PC-3 (cell line): ENCODE results near the gene RAB1A. TPM values are rescaled to one million over a fixed set of nuclear protein-coding genes. Genes with fewer than 3 reads are reported as not detected.

Experiments used
- ATAC-seq: fragments of 200-7000 bp; cut with Tn5 transposase; 2 replicates; pipeline ENCODE4 v1.9.1; 2020; ENCODE audit warnings: mild to moderate bottlenecking, moderate library complexity
- BruUV-seq: library from RNA; stranded (reverse); fragments of 400-500 nt; replicated peaks from 2 replicates; lab custom pipeline; 2021; lab: Mats Ljungman, UMichigan
- CTCF ChIA-PET: fragments of 300-600 bp; sonication (Branson Sonifier 250); formaldehyde crosslinking; loops from one replicate; lab custom pipeline; 2022; ENCODE audit warnings: antibody characterized with exemption; lab: Charles Lee
- POLR2A ChIA-PET: fragments of 300-600 bp; sonication (Branson Sonifier 250); formaldehyde crosslinking; loops from one replicate; lab custom pipeline; 2022; ENCODE audit warnings: antibody characterized with exemption; ENCODE audit not compliant: unreplicated experiment; lab: Charles Lee
- DNase-seq: peaks from one replicate; pipeline ENCODE4 v3.0.0-alpha.2; 2015
- H2AFZ ChIP-seq: fragments of 300-600 bp; sonication (generic); 2 replicates; pipeline ENCODE4 v1.6.0; 2016; ENCODE audit warnings: antibody characterized with exemption, low read length
- H3F3A ChIP-seq: fragments of 300-600 bp; sonication (generic); one replicate; pipeline ENCODE4 v1.6.0; 2017; ENCODE audit warnings: antibody characterized with exemption, low read length, control low read depth, mild to moderate bottlenecking; ENCODE audit not compliant: unreplicated experiment
- H3K27ac ChIP-seq: fragments of 300-600 bp; sonication (generic); 2 replicates; pipeline ENCODE4 v1.5.1; 2016; ENCODE audit warnings: mild to moderate bottlenecking, low read length
- H3K27me3 ChIP-seq: fragments of 300-600 bp; sonication (generic); 2 replicates; pipeline ENCODE4 v1.6.1; 2016; ENCODE audit warnings: low read length, mixed read lengths
- H3K36me3 ChIP-seq: fragments of 300-600 bp; sonication (generic); 2 replicates; pipeline ENCODE4 v1.6.1; 2016; ENCODE audit warnings: low read depth, mixed run types, low read length, mixed read lengths
- H3K4me1 ChIP-seq: fragments of 300-600 bp; sonication (generic); 2 replicates; pipeline ENCODE4 v1.5.1; 2016; ENCODE audit warnings: low read length; ENCODE audit not compliant: insufficient read depth
- H3K4me2 ChIP-seq: fragments of 300-600 bp; sonication (generic); 2 replicates; pipeline ENCODE4 v1.6.0; 2016; ENCODE audit warnings: low read length
- H3K4me3 ChIP-seq: fragments of 300-600 bp; sonication (generic); 2 replicates; pipeline ENCODE4 v1.5.1; 2016; ENCODE audit warnings: mild to moderate bottlenecking, low read length, mixed read lengths
- H3K79me2 ChIP-seq: fragments of 300-600 bp; sonication (generic); 2 replicates; pipeline ENCODE4 v1.6.1; 2017; ENCODE audit warnings: low read length, mixed read lengths
- H3K9ac ChIP-seq: fragments of 300-600 bp; sonication (generic); 2 replicates; pipeline ENCODE4 v1.6.0; 2016; ENCODE audit warnings: mild to moderate bottlenecking, low read length
- H3K9me2 ChIP-seq: fragments of 300-600 bp; sonication (generic); replicated peaks from 2 replicates; pipeline ENCODE4 v1.6.1; 2016; ENCODE audit warnings: mixed run types, low read length, mixed read lengths
- H3K9me3 ChIP-seq: fragments of 300-600 bp; sonication (generic); 2 replicates; pipeline ENCODE4 v1.6.1; 2016; ENCODE audit warnings: low read length, mixed read lengths
- H4K20me1 ChIP-seq: fragments of 300-600 bp; sonication (generic); 2 replicates; pipeline ENCODE4 v1.6.1; 2016; ENCODE audit warnings: low read length, mixed read lengths
- EZH2 ChIP-seq: fragments of 300-600 bp; sonication (generic); IDR thresholded peaks from one replicate; pipeline ENCODE4 v1.6.1; 2017; ENCODE audit warnings: antibody characterized with exemption, mild to moderate bottlenecking, low read length; ENCODE audit not compliant: unreplicated experiment
- EZH2phosphoT487 ChIP-seq: fragments of 300-600 bp; sonication (generic); IDR thresholded peaks from 2 replicates; pipeline ENCODE4 v1.6.1; 2018; ENCODE audit warnings: mild to moderate bottlenecking, antibody characterized with exemption, low read length, borderline replicate concordance
- intact Hi-C: fragments of 100-400 bp; cut with micrococcal nuclease; formaldehyde crosslinking; loops from 2 replicates; pipeline ENCODE4 v1.9.0; 2023
- total RNA-seq: library from RNA; depleted of rRNA; stranded (reverse); fragments of >200 nt; gene quantifications from 2 replicates; pipeline ENCODE4 v1.2.3, GENCODE V29; 2014
- TF ChIP-seq, protein P1 (sequence below): fragments of 300-600 bp; sonication (generic); conservative IDR thresholded peaks from 2 replicates; pipeline ENCODE4 v1.5.1; 2017; ENCODE audit warnings: antibody characterized with exemption, low read depth, mild to moderate bottlenecking, low read length

RAB1A gene
- total RNA-seq, 1 experiment from 2014 or later: 96.9 TPM

DNA sequence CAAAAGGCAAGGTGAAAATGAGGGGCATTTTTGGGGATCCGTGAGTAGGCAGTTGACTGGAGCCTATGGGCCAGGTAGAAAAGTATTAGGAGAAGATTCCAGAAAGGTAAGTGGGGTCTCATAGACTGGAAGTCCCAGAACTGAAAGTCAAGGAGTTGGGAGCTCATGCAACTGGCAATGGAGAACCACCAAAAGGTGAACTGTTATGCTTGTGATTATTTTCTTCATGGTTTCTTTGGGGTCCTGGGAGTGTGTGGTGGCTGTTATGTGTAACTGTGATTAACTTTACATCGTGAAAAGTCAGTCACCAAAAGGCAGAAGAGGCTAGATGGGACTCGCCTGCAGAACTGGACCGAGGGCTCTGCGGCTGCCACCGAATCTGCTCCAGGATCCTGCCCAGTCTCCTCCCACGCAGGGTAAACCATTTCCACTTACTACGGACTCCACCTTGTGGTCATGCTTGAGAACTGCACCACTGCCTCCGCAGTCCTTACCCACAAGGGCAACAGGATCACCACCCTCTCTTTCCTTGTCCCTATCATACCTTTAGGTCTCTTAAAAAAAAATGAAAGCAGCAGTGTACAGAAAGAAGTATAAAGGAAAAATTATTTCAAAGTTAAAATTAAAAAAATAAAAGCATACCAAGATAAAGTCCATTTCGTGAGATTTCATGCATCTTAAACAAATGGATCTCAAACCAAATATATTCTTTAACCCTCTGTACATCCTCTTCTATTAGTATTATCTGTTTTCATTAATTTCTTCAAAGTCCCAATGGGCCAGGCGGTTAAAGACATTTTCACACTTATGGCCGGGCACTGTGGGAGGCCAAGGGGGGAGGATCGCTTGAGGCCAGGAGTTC is 89.3 kb downstream of the RAB1A start:
- Histone ChIP-seq H3K4me1 (no peaks in the 10 kb centered on the region), H3F3A (no peaks in the 10 kb centered on the region), H3K27me3 (no peaks in the 10 kb centered on the region), H3K36me3 (peaks cover 10% of the 10 kb centered on the region; the same call in 1 of the 2 replicates), H3K9me2 (no peaks in the 10 kb centered on the region), H3K9ac (no peak overlapping the region), H2AFZ (peak overlapping the region; percentile 34; the same call in 1 of the 2 replicates), H4K20me1 (no peaks in the 10 kb centered on the region), H3K9me3 (peaks cover 7% of the 10 kb centered on the region; the same call in 1 of the 2 replicates), H3K27ac (no peak overlapping the region), H3K4me3 (peak overlapping the region; percentile 11; the same call in 1 of the 2 replicates), H3K4me2 (peak overlapping the region; percentile 58), H3K79me2 (no peaks in the 10 kb centered on the region)
- peak; percentile 90 for DNase-seq
- BruUV-seq: no TSS peak
- ATAC-seq: peak; percentile 100
- intact Hi-C loops: loop anchor here (1.0 to 2.0 kb wide), 2 partner anchors 46 to 123 kb away; no protein-coding TSS in a partner anchor
- POLR2A ChIA-PET: no interaction called here
- CTCF ChIA-PET: interaction anchor here (0.6 to 1.3 kb wide), 2 partner anchors 78 to 123 kb away, joined by 3 to 10 read pairs; no protein-coding TSS in a partner anchor
- no peak for TF ChIP-seq EZH2
- TF ChIP-seq, protein P1, sequence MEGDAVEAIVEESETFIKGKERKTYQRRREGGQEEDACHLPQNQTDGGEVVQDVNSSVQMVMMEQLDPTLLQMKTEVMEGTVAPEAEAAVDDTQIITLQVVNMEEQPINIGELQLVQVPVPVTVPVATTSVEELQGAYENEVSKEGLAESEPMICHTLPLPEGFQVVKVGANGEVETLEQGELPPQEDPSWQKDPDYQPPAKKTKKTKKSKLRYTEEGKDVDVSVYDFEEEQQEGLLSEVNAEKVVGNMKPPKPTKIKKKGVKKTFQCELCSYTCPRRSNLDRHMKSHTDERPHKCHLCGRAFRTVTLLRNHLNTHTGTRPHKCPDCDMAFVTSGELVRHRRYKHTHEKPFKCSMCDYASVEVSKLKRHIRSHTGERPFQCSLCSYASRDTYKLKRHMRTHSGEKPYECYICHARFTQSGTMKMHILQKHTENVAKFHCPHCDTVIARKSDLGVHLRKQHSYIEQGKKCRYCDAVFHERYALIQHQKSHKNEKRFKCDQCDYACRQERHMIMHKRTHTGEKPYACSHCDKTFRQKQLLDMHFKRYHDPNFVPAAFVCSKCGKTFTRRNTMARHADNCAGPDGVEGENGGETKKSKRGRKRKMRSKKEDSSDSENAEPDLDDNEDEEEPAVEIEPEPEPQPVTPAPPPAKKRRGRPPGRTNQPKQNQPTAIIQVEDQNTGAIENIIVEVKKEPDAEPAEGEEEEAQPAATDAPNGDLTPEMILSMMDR: peak; percentile 92

DNA sequence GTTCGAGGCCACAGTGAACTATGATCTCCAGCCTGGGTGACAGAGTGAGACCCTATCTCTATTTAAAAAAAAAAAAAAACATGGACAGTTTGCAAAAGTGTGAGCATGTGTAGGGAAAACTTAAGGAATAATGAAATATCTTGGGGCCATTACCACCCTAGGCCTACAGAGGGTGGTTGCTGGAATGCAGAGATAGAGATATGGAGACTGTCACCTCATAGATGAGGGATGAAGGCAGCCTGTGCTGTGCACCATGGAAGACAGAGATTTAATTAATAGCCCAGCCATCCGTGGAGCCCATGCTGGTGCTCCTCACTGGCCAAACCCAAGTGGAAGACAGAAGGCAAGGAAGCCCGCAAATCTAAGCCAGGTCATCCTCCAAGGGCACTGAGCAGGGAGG is 90.3 kb downstream of the RAB1A start:
- Histone ChIP-seq H3K4me3 (no peak overlapping the region), H3K9me3 (peaks cover 7% of the 10 kb centered on the region; the same call in 1 of the 2 replicates), H2AFZ (no peak overlapping the region), H3K27me3 (no peaks in the 10 kb centered on the region), H3K79me2 (no peaks in the 10 kb centered on the region), H3K36me3 (peaks cover 7% of the 10 kb centered on the region; the same call in 1 of the 2 replicates), H3K9ac (no peak overlapping the region), H3K9me2 (no peaks in the 10 kb centered on the region), H3K4me1 (no peaks in the 10 kb centered on the region), H3K27ac (no peak overlapping the region), H4K20me1 (no peaks in the 10 kb centered on the region), H3F3A (no peaks in the 10 kb centered on the region), H3K4me2 (no peak overlapping the region)
- ATAC-seq (no peak), DNase-seq (no peak)
- BruUV-seq: no TSS peak
- ChIA-PET CTCF (interaction anchor here (1.3 kb wide), 1 partner anchor 122 kb away, joined by 10 read pairs; no protein-coding TSS in a partner anchor), POLR2A (no interaction called here)
- TF ChIP-seq EZH2phosphoT487 (no peak), EZH2 (no peak)
- TF ChIP-seq, protein P1: no peak
- intact Hi-C loops: loop anchor here (1.0 to 2.0 kb wide), 2 partner anchors 45 to 122 kb away; no protein-coding TSS in a partner anchor

- Histone ChIP-seq H3K79me2 (no peaks in the 10 kb centered on the region), H3K9me3 (no peaks in the 10 kb centered on the region), H3K27me3 (no peaks in the 10 kb centered on the region), H3K4me2 (no peak overlapping the region), H3K27ac (no peak overlapping the region), H2AFZ (no peak overlapping the region), H3K4me1 (peaks cover 4% of the 10 kb centered on the region), H3K9me2 (no peaks in the 10 kb centered on the region), H3K4me3 (no peak overlapping the region), H3F3A (no peaks in the 10 kb centered on the region), H3K36me3 (no peaks in the 10 kb centered on the region), H3K9ac (no peak overlapping the region), H4K20me1 (no peaks in the 10 kb centered on the region)
- ChIA-PET CTCF (no interaction called here), POLR2A (no interaction called here)
- intact Hi-C loops: no loop called here
- DNase-seq: no peak
- TF ChIP-seq EZH2 (no peak), EZH2phosphoT487 (no peak)
- TF ChIP-seq, protein P1: no peak
- no TSS peak for BruUV-seq
- ATAC-seq: no peak
These were observed 92.7 kb downstream of the RAB1A start for GRCh38 chr2:65037178-65037577.
